Body of pancreas (tissue), 4 donors: Measurements from ENCODE around the gene TEX26. TPM values are rescaled to one million over a fixed set of nuclear protein-coding genes. Genes with fewer than 3 reads are reported as not detected.

Experiments
- ATAC-seq: fragments of 150-250 bp; one replicate; pipeline ENCODE4 v1.9.1; 2016
- DNase-seq, 4 donors: peaks; one replicate each; pipeline ENCODE4 v3.0.0-alpha.2; 2019
- H3K27ac ChIP-seq, 4 donors: fragments of 200-600 bp; sonication (generic); 1 replicate in 3 of 4; 2 replicates in 1 of 4; pipeline versions ENCODE4 v1.5.1 to v1.6.1; 2016 to 2019; ENCODE audit warnings: mild to moderate bottlenecking in 1 of 4, mixed read lengths in 1 of 4, moderate library complexity in 1 of 4
- H3K27me3 ChIP-seq, 2 donors: fragments of 200-600 bp; sonication (generic); one replicate each; pipeline ENCODE4 v1.6.0; 2016; ENCODE audit warnings: mild to moderate bottlenecking in 1 of 2
- H3K36me3 ChIP-seq, 2 donors: fragments of 200-600 bp; sonication (generic); replicated peaks in 1 of 2; 2 replicates each; pipeline ENCODE4 v1.5.1; 2016; ENCODE audit warnings: low read depth in 2 of 2; ENCODE audit not compliant: insufficient read depth in 1 of 2
- H3K4me1 ChIP-seq: fragments of 200-600 bp; sonication (generic); one replicate; pipeline ENCODE4 v1.6.0; 2016
- H3K4me3 ChIP-seq, 2 donors: fragments of 200-600 bp; sonication (generic); 1 replicate in 1 of 2; 2 replicates in 1 of 2; pipeline ENCODE4 v1.5.1; 2016 to 2019
- H3K9me3 ChIP-seq, 3 donors: fragments of 200-600 bp; sonication (generic); 1 replicate in 2 of 3; 2 replicates in 1 of 3; pipeline ENCODE4 v1.5.1; 2016
- CTCF ChIP-seq, 7 experiments: fragments of 450-650 bp in 4 of 7; fragments of 200-600 bp in 3 of 7; sonication (generic) in 3 of 7; IDR thresholded peaks; one replicate each; pipeline ENCODE4 v1.5.1; 2016 to 2019; ENCODE audit warnings: antibody characterized with exemption in 7 of 7
- POLR2A ChIP-seq, 3 donors: fragments of 450-650 bp; IDR thresholded peaks; one replicate each; pipeline ENCODE4 v1.6.1; 2016; ENCODE audit warnings: antibody characterized with exemption in 3 of 3, mild to moderate bottlenecking in 2 of 3
- WGBS, 2 donors: methylation state at CpG; one replicate each; pipeline ENCODE4 v1.1.5; 2017; 5-methylcytosine and 5-hydroxymethylcytosine counted together
- intact Hi-C: fragments of 100-400 bp; cut with DNase I; formaldehyde crosslinking; loops from one replicate; pipeline ENCODE4 v1.15.1; 2023
- total RNA-seq, 2 donors: library from RNA; depleted of rRNA; stranded (reverse); fragments of >200 nt; gene quantifications; one replicate each; pipeline ENCODE4 v1.1.0, GENCODE V29; 2016

TEX26 gene
- total RNA-seq, 2 donors from 2014 or later = not detected

GRCh38 chr13:31011193-31011860, 78.9 kb downstream of the TEX26 start:
- WGBS, 2 donors = 50 to 53% methylated on average over 5 of the region's 5 CpGs
- no peaks in the 10 kb centered on the region for H3K36me3 ChIP-seq
- ATAC-seq = no peak

GRCh38 chr13:31011901-31012654, 79.6 kb downstream of the TEX26 start:
- Histone ChIP-seq H3K9me3 (no peaks in the 10 kb centered on the region), H3K4me3 (no peak overlapping the region), H3K36me3 (no peaks in the 10 kb centered on the region), H3K27me3 (no peaks in the 10 kb centered on the region), H3K27ac (no peak overlapping the region), H3K4me1 (no peaks in the 10 kb centered on the region)
- WGBS, 2 donors = 73 to 80% methylated on average over 7 of the region's 7 CpGs
- intact Hi-C loops = no loop called here
- no peak for TF ChIP-seq CTCF (IDR thresholded peaks at IDR 0.05)
- ATAC-seq (no peak), DNase-seq (no peak)

More at GRCh38 chr13:31011193-31011860, 78.9 kb downstream of the TEX26 start:
- TF ChIP-seq POLR2A (IDR thresholded peaks at IDR 0.05) = no peak
- no peak for TF ChIP-seq CTCF (IDR thresholded peaks at IDR 0.05)
- intact Hi-C loops = no loop called here
- Histone ChIP-seq H3K27me3 (no peaks in the 10 kb centered on the region), H3K4me3 (no peak overlapping the region), H3K9me3 (no peaks in the 10 kb centered on the region), H3K4me1 (no peaks in the 10 kb centered on the region), H3K27ac (no peak overlapping the region)
- DNase-seq = no peak

GRCh38 chr13:31012655-31013024, 80.2 kb downstream of the TEX26 start:
- no peak overlapping the region for H3K4me3 ChIP-seq
- H3K9me3 ChIP-seq = no peaks in the 10 kb centered on the region
- no peaks in the 10 kb centered on the region for H3K36me3 ChIP-seq
- H3K27me3 ChIP-seq = no peaks in the 10 kb centered on the region
- no peak for ATAC-seq
- no peak overlapping the region for H3K27ac ChIP-seq
- DNase-seq = no peak
- intact Hi-C loops = no loop called here
- no peaks in the 10 kb centered on the region for H3K4me1 ChIP-seq
- TF ChIP-seq POLR2A (IDR thresholded peaks at IDR 0.05) = no peak
- TF ChIP-seq CTCF (IDR thresholded peaks at IDR 0.05) = peak in 1 of 7 experiments; percentile 11
- WGBS, 2 donors = 43 to 45% methylated on average over 2 of the region's 2 CpGs

GRCh38 chr13:31014456-31014855, 82.0 kb downstream of the TEX26 start:
- H3K9me3 ChIP-seq = no peaks in the 10 kb centered on the region
- TF ChIP-seq POLR2A (IDR thresholded peaks at IDR 0.05) (no peak), CTCF (IDR thresholded peaks at IDR 0.05) (no peak)
- ATAC-seq (no peak), DNase-seq (no peak)
- H3K4me1 ChIP-seq = no peaks in the 10 kb centered on the region
- no peaks in the 10 kb centered on the region for H3K36me3 ChIP-seq
- no peak overlapping the region for H3K27ac ChIP-seq
- no peaks in the 10 kb centered on the region for H3K27me3 ChIP-seq
- intact Hi-C loops = no loop called here
- no peak overlapping the region for H3K4me3 ChIP-seq
- 75 to 89% methylated on average over 1 of the region's 1 CpG for WGBS, 2 donors

- Histone ChIP-seq H3K36me3 (no peaks in the 10 kb centered on the region), H3K27ac (no peak overlapping the region), H3K4me3 (no peak overlapping the region), H3K9me3 (no peaks in the 10 kb centered on the region), H3K27me3 (no peaks in the 10 kb centered on the region), H3K4me1 (no peaks in the 10 kb centered on the region)
- DNase-seq (no peak), ATAC-seq (no peak)
- intact Hi-C loops = no loop called here
- no peak for TF ChIP-seq CTCF (IDR thresholded peaks at IDR 0.05)
- no peak for TF ChIP-seq POLR2A (IDR thresholded peaks at IDR 0.05)
Observed at GRCh38 chr13:31015199-31015598, 82.7 kb downstream of the TEX26 start.
